Muscle layer of colon (tissue), 2 donors: ENCODE data around the gene C1orf185.
"Not testable (repeated sequence)": the region's sequence is repeated elsewhere in the genome, so short reads cannot be mapped to it uniquely, and the experiment has no call there.

Experiments used
- H3K27ac ChIP-seq: one replicate; pipeline ENCODE4 v1.7.0; 2013; ENCODE audit warnings: low read depth, mild to moderate bottlenecking, low read length, moderate library complexity
- H3K27me3 ChIP-seq, 2 donors: one replicate each; pipeline ENCODE4 v1.7.0; 2013; ENCODE audit warnings: low read length in 2 of 2, mild to moderate bottlenecking in 2 of 2; ENCODE audit not compliant: insufficient read depth in 2 of 2, control insufficient read depth in 1 of 2
- H3K36me3 ChIP-seq: one replicate; pipeline ENCODE4 v1.7.0; 2013; ENCODE audit warnings: mild to moderate bottlenecking, low read length; ENCODE audit not compliant: insufficient read depth
- H3K4me1 ChIP-seq: one replicate; pipeline ENCODE4 v1.7.0; 2013; ENCODE audit warnings: mild to moderate bottlenecking, low read length; ENCODE audit not compliant: insufficient read depth
- H3K4me3 ChIP-seq, 2 donors: one replicate each; pipeline ENCODE4 v1.7.0; 2013; ENCODE audit warnings: low read length in 2 of 2, low read depth in 1 of 2, mild to moderate bottlenecking in 1 of 2, moderate library complexity in 1 of 2
- H3K9ac ChIP-seq: one replicate; pipeline ENCODE4 v1.7.0; 2013; ENCODE audit warnings: low read length
- H3K9me3 ChIP-seq: one replicate; pipeline ENCODE4 v1.7.0; 2013; ENCODE audit warnings: mild to moderate bottlenecking, low read length
- donor health status: abdominal sarcoma.
- donor health status: Adenocarcinoma of cecum.

C1orf185 gene

DNA sequence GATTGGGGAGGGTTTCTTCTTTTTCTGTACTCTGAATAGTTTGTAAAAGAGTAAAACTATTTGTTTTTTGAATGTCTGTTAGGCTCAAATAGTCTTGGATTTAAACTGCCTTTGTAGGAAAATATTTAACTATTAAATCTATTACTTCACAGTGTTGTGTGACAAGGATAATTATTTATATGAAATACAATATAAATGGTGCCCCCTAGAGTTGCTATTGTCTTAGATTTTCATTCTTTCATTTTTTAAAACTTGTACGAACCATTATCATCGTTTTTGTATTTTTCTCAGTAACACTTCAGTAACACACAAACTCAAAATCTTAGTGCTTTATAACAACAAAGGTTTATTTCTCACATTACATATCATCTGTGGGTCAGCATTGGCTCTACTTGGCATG, 37.4 kb downstream of the C1orf185 start:
- Histone ChIP-seq H3K36me3 (no peaks in the 10 kb centered on the region), H3K27ac (no peak overlapping the region), H3K4me1 (no peaks in the 10 kb centered on the region), H3K9me3 (no peaks in the 10 kb centered on the region), H3K9ac (no peak overlapping the region), H3K4me3 (no peak overlapping the region), H3K27me3 (no peaks in the 10 kb centered on the region)

GRCh38 chr1:51147394-51147793, 45.4 kb downstream of the C1orf185 start:
- Histone ChIP-seq H3K4me1 (no peaks in the 10 kb centered on the region), H3K27me3 (no peaks in the 10 kb centered on the region), H3K9me3 (no peaks in the 10 kb centered on the region), H3K27ac (no peak overlapping the region), H3K9ac (no peak overlapping the region), H3K36me3 (no peaks in the 10 kb centered on the region), H3K4me3 (no peak overlapping the region)

- Histone ChIP-seq H3K4me3 (no peak overlapping the region), H3K9me3 (no peaks in the 10 kb centered on the region), H3K36me3 (no peaks in the 10 kb centered on the region), H3K27ac (no peak overlapping the region), H3K9ac (no peak overlapping the region), H3K27me3 (no peaks in the 10 kb centered on the region), H3K4me1 (no peaks in the 10 kb centered on the region)
Observed at GRCh38 chr1:51154776-51155175, 52.7 kb downstream of the C1orf185 start.

DNA sequence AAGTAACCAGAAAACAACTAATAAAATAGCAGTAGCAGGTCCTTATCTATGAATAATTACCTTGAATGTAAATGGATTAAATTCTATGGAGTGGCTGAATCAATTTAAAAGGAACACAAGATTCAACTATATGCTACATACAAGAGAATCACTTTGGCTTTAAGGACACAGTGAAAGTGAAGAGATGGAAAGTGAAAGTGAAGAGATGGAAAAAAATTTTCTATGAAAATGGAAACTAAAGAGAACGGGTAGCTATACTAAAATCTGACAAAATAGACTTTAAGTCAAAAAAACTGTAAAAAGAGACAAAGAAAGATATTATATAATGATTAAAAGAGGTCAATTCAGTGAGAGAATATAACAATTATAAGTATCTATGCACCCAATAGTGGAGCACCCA, 54.7 kb downstream of the C1orf185 start:
- no peak overlapping the region for H3K9ac ChIP-seq
- H3K36me3 ChIP-seq: no peaks in the 10 kb centered on the region

GRCh38 chr1:51157395-51157794, 55.4 kb downstream of the C1orf185 start:
- no peak overlapping the region for H3K27ac ChIP-seq

More for the DNA sequence above, 54.7 kb downstream of the C1orf185 start:
- Histone ChIP-seq H3K9me3 (no peaks in the 10 kb centered on the region), H3K27me3 (no peaks in the 10 kb centered on the region), H3K27ac (no peak overlapping the region), H3K4me3 (no peak overlapping the region), H3K4me1 (no peaks in the 10 kb centered on the region)

DNA sequence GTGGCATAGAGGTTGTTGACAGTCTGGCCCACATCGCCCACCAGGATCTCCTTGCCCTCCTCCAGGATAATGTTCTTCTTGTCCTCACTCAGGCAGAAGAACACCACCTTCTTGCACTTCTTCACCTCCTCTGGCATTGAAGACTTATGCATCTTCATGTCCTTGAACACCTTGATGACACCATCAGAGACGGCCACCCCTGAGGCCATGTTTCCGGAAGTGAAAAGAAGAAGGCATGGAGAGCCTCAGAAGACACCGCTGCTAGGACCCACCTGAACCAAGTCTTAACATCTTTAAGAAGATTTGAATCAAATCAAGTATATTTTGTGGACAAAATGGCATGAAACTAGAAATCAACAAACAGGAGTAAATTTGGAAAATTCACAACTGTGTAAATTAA, 56.2 kb downstream of the C1orf185 start:
- Histone ChIP-seq H3K27me3 (no peaks in the 10 kb centered on the region), H3K9ac (no peak overlapping the region), H3K27ac (no peak overlapping the region), H3K4me3 (no peak overlapping the region), H3K36me3 (no peaks in the 10 kb centered on the region), H3K4me1 (no peaks in the 10 kb centered on the region), H3K9me3 (no peaks in the 10 kb centered on the region)

More at GRCh38 chr1:51157395-51157794, 55.4 kb downstream of the C1orf185 start:
- H3K9me3 ChIP-seq: no peaks in the 10 kb centered on the region
- H3K27me3 ChIP-seq: no peaks in the 10 kb centered on the region
- no peaks in the 10 kb centered on the region for H3K36me3 ChIP-seq
- no peaks in the 10 kb centered on the region for H3K4me1 ChIP-seq
- H3K4me3 ChIP-seq: no peak overlapping the region
- H3K9ac ChIP-seq: no peak overlapping the region

- H3K4me3 ChIP-seq, H3K4me1 ChIP-seq, H3K9ac ChIP-seq, H3K27me3 ChIP-seq, H3K27ac ChIP-seq, H3K36me3 ChIP-seq, H3K9me3 ChIP-seq: not testable (repeated sequence)
Observed at GRCh38 chr1:51162560-51162959, 60.5 kb downstream of the C1orf185 start.

DNA sequence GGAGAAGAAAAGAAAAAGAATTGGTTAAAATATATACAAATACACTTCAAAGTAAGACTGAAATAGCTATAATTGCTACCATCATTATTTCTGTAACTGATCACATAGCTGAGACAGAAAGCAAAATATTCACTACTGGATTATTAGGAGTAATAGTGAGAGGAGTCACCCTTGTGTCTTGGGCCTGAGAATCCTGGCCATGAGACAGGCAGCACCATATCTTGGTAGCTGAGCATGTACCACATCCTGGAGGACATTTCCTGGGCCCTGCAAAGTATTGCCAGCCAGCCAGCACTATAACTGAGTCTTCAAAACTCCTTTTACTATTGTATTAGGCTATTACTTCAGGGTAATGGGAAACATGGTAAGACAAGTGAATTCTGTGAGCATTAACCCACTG, 63.5 kb downstream of the C1orf185 start:
- H3K4me1 ChIP-seq: peaks cover 7% of the 10 kb centered on the region

GRCh38 chr1:51168266-51168845, 66.3 kb downstream of the C1orf185 start:
- Histone ChIP-seq H3K27me3 (no peaks in the 10 kb centered on the region), H3K27ac (no peak overlapping the region), H3K9me3 (no peaks in the 10 kb centered on the region), H3K9ac (no peak overlapping the region), H3K4me1 (peaks cover 7% of the 10 kb centered on the region), H3K36me3 (no peaks in the 10 kb centered on the region), H3K4me3 (no peak overlapping the region)

More for the DNA sequence above, 63.5 kb downstream of the C1orf185 start:
- Histone ChIP-seq H3K36me3 (no peaks in the 10 kb centered on the region), H3K27me3 (no peaks in the 10 kb centered on the region), H3K9ac (no peak overlapping the region), H3K9me3 (no peaks in the 10 kb centered on the region), H3K4me3 (no peak overlapping the region), H3K27ac (no peak overlapping the region)

GRCh38 chr1:51168936-51169335, 66.9 kb downstream of the C1orf185 start:
- Histone ChIP-seq H3K4me1 (peaks cover 7% of the 10 kb centered on the region), H3K27me3 (no peaks in the 10 kb centered on the region), H3K36me3 (no peaks in the 10 kb centered on the region), H3K9me3 (no peaks in the 10 kb centered on the region), H3K4me3 (no peak overlapping the region), H3K27ac (no peak overlapping the region), H3K9ac (no peak overlapping the region)

- no peak overlapping the region for H3K27ac ChIP-seq
- H3K9me3 ChIP-seq: no peaks in the 10 kb centered on the region
- no peak overlapping the region for H3K9ac ChIP-seq
- H3K4me1 ChIP-seq: peaks cover 7% of the 10 kb centered on the region
- H3K36me3 ChIP-seq: no peaks in the 10 kb centered on the region
- H3K27me3 ChIP-seq: no peaks in the 10 kb centered on the region
- H3K4me3 ChIP-seq: no peak overlapping the region
Observed at GRCh38 chr1:51170342-51170741, 68.3 kb downstream of the C1orf185 start.

- H3K4me1 ChIP-seq: peaks cover 7% of the 10 kb centered on the region
- no peak overlapping the region for H3K4me3 ChIP-seq
- no peak overlapping the region for H3K27ac ChIP-seq
- no peak overlapping the region for H3K9ac ChIP-seq
- H3K9me3 ChIP-seq: no peaks in the 10 kb centered on the region
- H3K27me3 ChIP-seq: no peaks in the 10 kb centered on the region
- H3K36me3 ChIP-seq: no peaks in the 10 kb centered on the region
Observed at GRCh38 chr1:51172811-51173210, 70.8 kb downstream of the C1orf185 start.
